Measurements from ENCODE around the gene CCSER2. TPM values are rescaled to one million over a fixed set of nuclear protein-coding genes. Genes with fewer than 3 reads are reported as not detected.
A peak's percentile ranks its signal among the peaks of the same experiment; 100 is the strongest.

Gene CCSER2
- total RNA-seq, 1 donor from 2014 or later = 52.3 TPM

DNA sequence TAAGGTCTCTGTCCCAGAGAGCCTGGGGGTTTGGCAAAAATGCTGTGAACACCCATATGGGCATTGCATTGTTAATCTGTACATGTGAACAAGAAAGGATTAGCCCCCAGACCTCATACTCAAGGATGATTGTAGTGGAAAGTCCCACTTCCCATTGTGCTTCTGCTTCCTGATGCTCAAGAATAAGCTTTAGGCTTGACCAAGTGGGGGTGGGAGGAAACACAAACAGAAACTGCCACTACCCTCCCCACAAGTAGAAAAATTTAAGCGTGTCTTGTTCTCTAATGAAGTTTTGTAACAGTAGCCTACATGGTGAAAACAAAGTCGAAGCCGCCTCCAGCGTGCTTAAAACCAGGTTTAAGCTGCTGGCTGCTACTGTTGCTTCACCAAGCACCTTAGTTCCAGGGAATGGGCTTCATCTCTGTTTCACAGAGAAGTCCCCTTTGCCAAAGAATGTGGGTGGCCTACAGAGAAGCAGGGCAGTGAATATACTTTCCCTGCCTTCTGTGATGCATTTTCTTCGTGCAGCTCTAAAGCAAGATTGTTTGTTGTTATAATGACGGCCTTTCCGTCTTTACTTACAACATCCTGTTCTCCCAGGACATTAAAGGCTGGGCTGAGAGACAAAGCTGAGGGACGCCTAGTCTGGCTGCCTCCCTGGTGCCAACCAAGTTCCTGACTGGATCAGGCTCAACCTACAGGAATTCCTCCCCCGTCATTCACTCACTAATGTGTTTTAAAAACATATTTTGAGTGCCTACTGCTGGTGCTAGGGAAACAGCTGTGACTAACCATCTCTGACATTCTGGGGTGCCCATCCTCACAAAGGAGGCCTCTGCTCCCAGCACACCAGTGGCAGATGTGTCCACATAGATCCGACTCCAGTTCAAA, 32.1 kb upstream of the CCSER2 start:
- peaks cover 5% of the 10 kb centered on the region for H3K27me3 Mint-ChIP-seq (ENCODE audit: insufficient read depth)

DNA sequence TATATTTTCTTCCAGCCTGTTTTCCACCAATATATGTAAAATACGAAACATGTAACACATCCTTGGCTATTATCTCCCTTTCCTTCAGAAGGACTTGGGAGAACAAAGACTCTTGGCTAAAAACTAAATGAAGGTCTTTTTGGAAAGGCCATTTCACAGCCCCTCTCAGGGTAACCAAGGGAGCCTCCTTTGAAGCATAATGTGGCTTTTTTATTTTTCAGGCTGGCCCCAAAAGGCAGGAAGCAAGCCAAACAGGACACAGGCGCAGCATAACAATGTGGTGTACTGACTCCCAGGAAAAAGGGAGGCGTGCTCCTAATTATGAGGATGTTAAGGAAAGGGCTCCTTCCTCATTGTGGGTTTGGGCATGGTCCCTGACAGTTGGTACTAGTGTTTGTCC, 30.3 kb upstream of the CCSER2 start:
- Mint-ChIP-seq H3K4me3 (no peak overlapping the region), H3K27me3 (ENCODE audit: insufficient read depth) (peaks cover 10% of the 10 kb centered on the region), H3K4me1 (ENCODE audit: low read depth) (peaks cover 22% of the 10 kb centered on the region), H3K27ac (no peak overlapping the region), H3K36me3 (ENCODE audit: low read depth) (no peaks in the 10 kb centered on the region), H3K9me3 (no peaks in the 10 kb centered on the region)
- intact Hi-C loops (cut with micrococcal nuclease) = no loop called here
- no peak for DNase-seq (ENCODE audit: low spot score)

More for the DNA sequence above, 32.1 kb upstream of the CCSER2 start:
- no peaks in the 10 kb centered on the region for H3K36me3 Mint-ChIP-seq (ENCODE audit: low read depth)
- intact Hi-C loops (cut with micrococcal nuclease) = no loop called here
- DNase-seq (ENCODE audit: low spot score) = no peak
- peaks cover 22% of the 10 kb centered on the region for H3K4me1 Mint-ChIP-seq (ENCODE audit: low read depth)
- H3K4me3 Mint-ChIP-seq = no peak overlapping the region
- H3K27ac Mint-ChIP-seq = no peak overlapping the region
- H3K9me3 Mint-ChIP-seq = no peaks in the 10 kb centered on the region

DNA sequence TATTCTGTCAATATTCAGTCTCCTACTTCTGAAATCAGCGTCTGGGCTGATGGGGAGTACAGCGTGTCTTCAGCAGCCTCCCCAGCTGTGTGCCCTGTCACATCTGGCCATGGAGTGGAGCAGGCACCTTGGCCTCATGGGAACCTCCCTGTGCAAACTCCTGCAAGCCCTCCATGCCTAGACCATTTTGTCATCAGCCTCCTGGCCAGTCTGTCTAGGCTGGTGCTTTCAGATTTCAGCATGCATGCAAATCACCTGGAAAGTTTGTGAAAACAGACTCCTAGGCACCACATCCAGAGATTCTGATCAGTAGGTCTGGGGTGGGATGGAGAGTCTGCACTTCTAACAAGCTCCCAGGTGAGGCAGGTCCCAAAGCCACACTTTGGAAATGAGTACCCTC, 26.2 kb upstream of the CCSER2 start:
- Mint-ChIP-seq H3K36me3 (ENCODE audit: low read depth) (peaks cover 2% of the 10 kb centered on the region), H3K4me1 (ENCODE audit: low read depth) (peaks cover 18% of the 10 kb centered on the region), H3K4me3 (no peak overlapping the region), H3K27ac (no peak overlapping the region), H3K9me3 (peaks cover 13% of the 10 kb centered on the region), H3K27me3 (ENCODE audit: insufficient read depth) (peaks cover 12% of the 10 kb centered on the region)
- intact Hi-C loops (cut with micrococcal nuclease) = no loop called here
- DNase-seq (ENCODE audit: low spot score) = no peak

DNA sequence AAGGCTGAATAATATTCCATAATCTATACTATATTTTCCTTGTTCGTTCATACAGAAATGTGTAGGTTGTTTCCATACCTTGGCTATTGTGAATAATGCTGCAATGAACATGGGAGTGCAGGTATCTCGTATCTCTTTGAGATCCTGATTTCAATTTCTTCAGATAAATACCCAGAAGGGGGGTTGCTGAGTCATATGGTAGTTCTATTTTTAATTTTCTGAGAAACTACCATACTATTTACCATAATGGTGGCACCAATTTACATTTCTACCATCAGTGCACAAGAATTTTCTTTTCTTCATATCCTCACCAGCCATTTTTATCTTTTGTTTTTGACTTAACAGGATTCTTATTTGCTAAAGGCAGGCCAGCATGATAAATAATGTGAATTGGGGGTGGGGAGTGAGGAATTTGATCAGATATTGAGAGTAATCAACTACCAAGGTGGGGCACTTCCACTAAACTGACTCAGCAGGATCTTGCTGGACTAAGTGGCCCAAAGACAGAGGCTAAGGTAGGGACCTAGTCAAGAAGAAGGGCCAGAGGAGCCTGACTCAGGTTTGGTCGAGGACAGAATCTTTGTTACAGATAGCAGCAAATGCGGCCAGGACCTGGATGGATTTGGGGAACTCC, 21.5 kb upstream of the CCSER2 start:
- H3K4me1 Mint-ChIP-seq (ENCODE audit: low read depth) = peaks cover 52% of the 10 kb centered on the region
- peaks cover 13% of the 10 kb centered on the region for H3K9me3 Mint-ChIP-seq
- intact Hi-C loops (cut with micrococcal nuclease) = loop anchor here (1.0 to 5.0 kb wide), 2 partner anchors 13 to 40 kb away; no protein-coding TSS in a partner anchor
- peak overlapping the region; percentile 41 for H3K4me3 Mint-ChIP-seq
- H3K27ac Mint-ChIP-seq = peak overlapping the region; percentile 0
- no peak for DNase-seq (ENCODE audit: low spot score)
- H3K36me3 Mint-ChIP-seq (ENCODE audit: low read depth) = peaks cover 6% of the 10 kb centered on the region
- peaks cover 8% of the 10 kb centered on the region for H3K27me3 Mint-ChIP-seq (ENCODE audit: insufficient read depth)

DNA sequence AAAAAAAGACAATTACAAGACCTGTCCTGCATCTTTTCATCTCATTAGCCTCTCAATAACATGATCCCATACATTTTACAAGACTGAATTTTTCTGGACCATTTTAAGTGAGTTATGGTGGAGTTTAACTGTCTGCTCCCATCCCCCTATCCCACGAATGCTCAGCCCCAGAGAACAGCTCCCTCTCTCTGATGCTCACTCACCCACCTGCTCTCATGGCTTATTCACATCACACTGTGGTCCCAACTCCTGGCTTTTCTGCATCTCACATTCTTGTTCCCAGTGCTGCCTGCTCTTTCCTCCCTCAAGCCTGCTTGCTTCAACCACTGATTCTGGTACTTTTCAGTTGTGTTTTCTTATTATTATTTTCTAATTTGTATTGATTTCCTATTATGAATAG, 20.4 kb upstream of the CCSER2 start:
- intact Hi-C loops (cut with micrococcal nuclease) = loop anchor here (1.0 to 5.0 kb wide), 2 partner anchors 21 to 41 kb away; no protein-coding TSS in a partner anchor
- peaks cover 1% of the 10 kb centered on the region for H3K27me3 Mint-ChIP-seq (ENCODE audit: insufficient read depth)
- H3K4me3 Mint-ChIP-seq = peak overlapping the region; percentile 9
- peaks cover 6% of the 10 kb centered on the region for H3K36me3 Mint-ChIP-seq (ENCODE audit: low read depth)
- H3K4me1 Mint-ChIP-seq (ENCODE audit: low read depth) = peaks cover 52% of the 10 kb centered on the region
- no peak for DNase-seq (ENCODE audit: low spot score)
- no peak overlapping the region for H3K27ac Mint-ChIP-seq
- H3K9me3 Mint-ChIP-seq = peaks cover 13% of the 10 kb centered on the region

DNA sequence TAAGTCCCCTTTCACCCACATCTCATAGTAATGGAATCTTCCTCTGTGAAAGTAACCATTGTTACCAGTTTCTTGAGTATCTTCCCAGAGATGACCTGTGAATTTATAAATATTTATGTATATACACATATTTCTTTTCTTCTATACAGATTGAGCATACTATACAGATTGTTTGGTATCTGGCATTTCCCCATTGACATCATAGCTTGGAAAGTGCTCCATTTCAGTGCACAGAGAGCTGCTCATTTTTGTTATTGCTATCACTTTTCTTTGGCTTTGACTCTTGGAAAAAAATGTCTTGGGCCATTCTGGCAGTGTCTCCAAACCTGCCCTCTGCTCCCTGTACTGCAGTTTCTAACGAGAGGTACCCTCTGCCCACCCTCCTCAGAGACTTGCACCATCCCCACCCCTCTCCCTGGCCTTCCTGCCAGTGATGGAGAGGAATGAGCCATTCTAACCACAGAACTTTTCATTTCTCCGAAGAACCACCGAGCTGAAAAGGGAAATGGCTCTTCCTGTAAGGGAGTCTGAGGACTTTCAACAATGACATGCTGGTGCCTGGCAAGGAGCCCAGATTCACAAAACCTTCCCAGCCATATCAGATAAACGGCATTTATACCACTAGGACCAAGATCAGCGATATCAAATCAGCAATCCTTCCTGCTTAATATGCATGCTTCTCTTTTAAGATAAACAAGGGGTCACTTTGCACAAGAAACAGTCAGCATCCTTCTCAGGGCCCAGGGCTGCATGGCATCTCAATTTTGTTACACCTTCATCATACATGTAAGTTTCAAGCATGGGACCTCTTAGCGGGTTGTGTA, 19.7 kb upstream of the CCSER2 start:
- intact Hi-C loops (cut with micrococcal nuclease) = loop anchor here (1.0 to 5.0 kb wide), 4 partner anchors 9 to 41 kb away; no protein-coding TSS in a partner anchor
- Mint-ChIP-seq H3K4me3 (peak overlapping the region; percentile 65), H3K27ac (peak overlapping the region; percentile 77)

DNA sequence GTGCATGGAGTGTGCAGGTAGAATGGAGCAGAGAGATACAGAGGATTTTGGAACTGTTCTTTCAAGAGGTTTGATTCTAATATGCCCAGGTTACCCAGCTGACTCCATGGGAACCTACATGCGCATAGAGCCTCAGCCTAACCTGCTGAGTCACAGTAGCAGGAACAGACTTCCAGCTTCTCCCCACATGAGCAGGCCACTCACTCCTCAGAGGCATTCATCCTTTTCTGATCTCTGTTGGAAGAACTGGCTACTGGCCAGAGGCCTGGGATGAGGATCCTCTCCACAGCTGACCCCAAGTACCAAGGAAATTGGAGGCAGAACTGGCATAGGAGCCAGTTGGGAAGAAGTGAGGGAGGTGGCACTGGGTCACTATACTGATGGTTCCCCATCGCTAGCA, 17.9 kb upstream of the CCSER2 start:
- H3K4me3 Mint-ChIP-seq = no peak overlapping the region
- peaks cover 13% of the 10 kb centered on the region for H3K9me3 Mint-ChIP-seq
- intact Hi-C loops (cut with micrococcal nuclease) = no loop called here
- H3K27me3 Mint-ChIP-seq (ENCODE audit: insufficient read depth) = peaks cover under 1% of the 10 kb centered on the region
- no peak for DNase-seq (ENCODE audit: low spot score)
- peaks cover 6% of the 10 kb centered on the region for H3K36me3 Mint-ChIP-seq (ENCODE audit: low read depth)
- H3K27ac Mint-ChIP-seq = no peak overlapping the region
- H3K4me1 Mint-ChIP-seq (ENCODE audit: low read depth) = peaks cover 51% of the 10 kb centered on the region

More for the DNA sequence above, 19.7 kb upstream of the CCSER2 start:
- Mint-ChIP-seq H3K4me1 (ENCODE audit: low read depth) (peaks cover 52% of the 10 kb centered on the region), H3K27me3 (ENCODE audit: insufficient read depth) (peaks cover 1% of the 10 kb centered on the region), H3K9me3 (peaks cover 13% of the 10 kb centered on the region), H3K36me3 (ENCODE audit: low read depth) (peaks cover 6% of the 10 kb centered on the region)
- peak; percentile 37 for DNase-seq (ENCODE audit: low spot score)

DNA sequence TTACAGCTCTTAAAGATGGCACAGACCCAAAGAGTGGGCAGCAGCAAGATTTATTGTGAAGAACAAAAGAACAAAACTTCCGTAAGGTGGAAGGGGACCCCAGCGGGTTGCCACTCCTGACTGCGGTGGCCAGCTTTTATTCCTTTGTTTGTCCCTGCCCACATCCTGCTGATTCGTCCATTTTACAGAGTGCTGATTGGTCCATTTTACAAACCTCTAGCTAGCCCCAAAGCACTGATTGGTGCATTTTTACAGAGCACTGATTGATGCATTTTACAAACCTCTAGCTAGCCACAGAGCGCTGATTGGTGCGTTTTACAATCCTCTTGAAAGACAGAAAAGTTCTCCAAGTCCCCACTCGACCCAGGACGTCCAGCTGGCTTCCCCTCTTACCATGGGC, 16.8 kb upstream of the CCSER2 start:
- peaks cover 40% of the 10 kb centered on the region for H3K4me1 Mint-ChIP-seq (ENCODE audit: low read depth)
- H3K4me3 Mint-ChIP-seq = no peak overlapping the region
- no peaks in the 10 kb centered on the region for H3K27me3 Mint-ChIP-seq (ENCODE audit: insufficient read depth)
- peaks cover 4% of the 10 kb centered on the region for H3K36me3 Mint-ChIP-seq (ENCODE audit: low read depth)
- peaks cover 5% of the 10 kb centered on the region for H3K9me3 Mint-ChIP-seq
- no peak overlapping the region for H3K27ac Mint-ChIP-seq
- DNase-seq (ENCODE audit: low spot score) = no peak
- intact Hi-C loops (cut with micrococcal nuclease) = no loop called here

DNA sequence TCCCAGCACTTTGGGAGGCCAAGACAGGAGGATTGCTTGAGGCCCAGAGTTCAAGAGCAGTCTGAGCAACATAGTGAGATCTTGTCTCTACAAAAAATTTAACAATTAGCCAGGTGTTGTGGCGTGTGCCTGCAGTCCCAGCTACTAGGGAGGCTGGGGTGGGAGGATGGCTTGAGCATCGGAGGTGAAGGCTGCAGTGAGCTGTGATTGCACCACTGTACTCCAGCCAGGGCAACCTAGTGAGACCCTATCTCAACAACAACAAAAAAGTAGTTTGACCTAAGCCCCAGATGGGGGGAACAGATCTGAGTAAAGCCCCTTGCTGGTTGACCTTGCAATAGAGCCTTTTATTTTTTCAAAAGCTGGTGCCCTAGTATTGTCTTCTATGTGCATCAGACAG, 15.6 kb upstream of the CCSER2 start:
- Mint-ChIP-seq H3K4me1 (ENCODE audit: low read depth) (peaks cover 37% of the 10 kb centered on the region), H3K9me3 (no peaks in the 10 kb centered on the region), H3K36me3 (ENCODE audit: low read depth) (peaks cover 4% of the 10 kb centered on the region), H3K27me3 (ENCODE audit: insufficient read depth) (peaks cover 3% of the 10 kb centered on the region), H3K27ac (no peak overlapping the region), H3K4me3 (no peak overlapping the region)
- intact Hi-C loops (cut with micrococcal nuclease) = no loop called here
- no peak for DNase-seq (ENCODE audit: low spot score)

DNA sequence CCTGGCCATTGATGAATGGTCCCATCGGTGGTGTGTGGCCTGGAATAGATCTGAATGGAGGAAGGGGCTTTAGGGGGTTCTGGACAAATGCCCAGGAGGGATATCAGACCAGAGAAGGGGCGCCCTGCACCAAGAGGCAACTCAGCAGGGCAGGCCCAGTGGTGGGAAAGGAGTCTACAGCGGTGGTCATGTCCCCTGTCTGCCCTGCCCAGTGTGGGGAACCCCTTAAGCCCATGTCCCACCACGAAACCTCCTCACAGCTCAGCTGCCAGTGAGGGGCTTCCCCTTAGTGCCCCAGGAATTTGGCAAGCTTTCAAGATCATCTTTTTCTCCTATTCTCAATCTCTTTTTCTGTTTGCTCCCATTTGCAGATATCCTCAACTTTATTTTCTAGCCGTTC, 14.1 kb upstream of the CCSER2 start:
- no peak for DNase-seq (ENCODE audit: low spot score)
- Mint-ChIP-seq H3K36me3 (ENCODE audit: low read depth) (no peaks in the 10 kb centered on the region), H3K27me3 (ENCODE audit: insufficient read depth) (peaks cover 7% of the 10 kb centered on the region), H3K4me3 (no peak overlapping the region), H3K27ac (no peak overlapping the region), H3K9me3 (no peaks in the 10 kb centered on the region), H3K4me1 (ENCODE audit: low read depth) (peaks cover 22% of the 10 kb centered on the region)
- intact Hi-C loops (cut with micrococcal nuclease) = no loop called here

DNA sequence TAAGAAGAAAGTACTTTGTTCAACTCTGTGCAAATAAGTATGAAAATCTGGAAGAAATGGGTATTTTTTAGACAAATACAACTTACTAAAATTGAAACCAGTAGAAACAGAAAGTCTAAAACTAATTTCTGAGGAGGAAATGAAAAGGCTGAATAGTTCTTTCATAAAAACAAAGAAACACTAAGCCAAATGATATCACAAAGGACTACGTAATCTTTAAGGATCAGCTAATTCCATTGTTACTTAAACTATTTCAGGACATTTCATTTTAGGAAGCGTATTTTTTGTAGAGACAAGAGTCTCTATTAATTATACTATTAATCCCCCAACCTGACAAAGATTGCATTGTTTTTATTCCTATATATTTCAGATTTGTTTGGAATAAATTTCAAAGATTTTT, 11.2 kb upstream of the CCSER2 start:
- H3K27ac Mint-ChIP-seq = no peak overlapping the region

DNA sequence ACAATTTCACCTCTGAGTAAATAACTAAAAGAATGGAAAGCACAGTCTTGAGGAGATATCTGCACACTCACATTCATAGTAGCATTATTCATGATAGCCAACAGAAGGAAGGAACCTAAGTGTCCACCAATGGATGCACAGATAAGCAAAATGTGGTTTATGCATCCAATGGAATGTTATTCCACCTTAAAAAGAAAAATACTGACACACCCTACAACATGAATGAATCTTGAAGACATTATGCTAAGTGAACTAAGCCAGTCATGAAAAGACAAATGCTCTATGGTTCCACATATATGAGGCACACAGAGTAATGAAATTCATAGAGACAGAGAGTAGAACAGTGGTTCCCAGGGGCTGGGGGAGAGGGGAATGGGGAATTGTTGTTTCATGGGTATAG, 6.5 kb upstream of the CCSER2 start:
- no peaks in the 10 kb centered on the region for H3K9me3 Mint-ChIP-seq
- H3K27me3 Mint-ChIP-seq (ENCODE audit: insufficient read depth) = peaks cover 19% of the 10 kb centered on the region
- peaks cover 9% of the 10 kb centered on the region for H3K4me1 Mint-ChIP-seq (ENCODE audit: low read depth)
- no peaks in the 10 kb centered on the region for H3K36me3 Mint-ChIP-seq (ENCODE audit: low read depth)
- intact Hi-C loops (cut with micrococcal nuclease) = no loop called here
- H3K27ac Mint-ChIP-seq = no peak overlapping the region
- H3K4me3 Mint-ChIP-seq = no peak overlapping the region
- DNase-seq (ENCODE audit: low spot score) = no peak

More for the DNA sequence above, 11.2 kb upstream of the CCSER2 start:
- no peaks in the 10 kb centered on the region for H3K9me3 Mint-ChIP-seq
- no peaks in the 10 kb centered on the region for H3K36me3 Mint-ChIP-seq (ENCODE audit: low read depth)
- H3K27me3 Mint-ChIP-seq (ENCODE audit: insufficient read depth) = peaks cover 11% of the 10 kb centered on the region
- DNase-seq (ENCODE audit: low spot score) = no peak
- no peak overlapping the region for H3K4me3 Mint-ChIP-seq
- H3K4me1 Mint-ChIP-seq (ENCODE audit: low read depth) = peaks cover 9% of the 10 kb centered on the region
- intact Hi-C loops (cut with micrococcal nuclease) = loop anchor here (1.0 kb wide), 1 partner anchor 8 kb away; no protein-coding TSS in a partner anchor
